Ovary (tissue), 3 donors: ENCODE measurements around the gene FLNC.

Experiments used
- EP300 ChIP-seq: sonication (generic); formaldehyde crosslinking; IDR thresholded peaks from one replicate; pipeline ENCODE4 v1.6.1; 2017; ENCODE audit warnings: antibody characterized with exemption
- POLR2A ChIP-seq: fragments of 450-650 bp; IDR thresholded peaks from one replicate; pipeline ENCODE4 v1.6.1; 2017; ENCODE audit warnings: antibody characterized with exemption, mild to moderate bottlenecking, moderate library complexity
- TF ChIP-seq, protein P1 (sequence below), 3 donors: fragments of 450-650 bp in 2 of 3; fragments of 200-600 bp in 1 of 3; IDR thresholded peaks; one replicate each; pipeline versions ENCODE4 v1.5.1 to v1.8.0; 2016 to 2022; ENCODE audit warnings: antibody characterized with exemption in 3 of 3, mild to moderate bottlenecking in 1 of 3
- donor health status: DM: no; HTN: no; CAD: no.

DNA sequence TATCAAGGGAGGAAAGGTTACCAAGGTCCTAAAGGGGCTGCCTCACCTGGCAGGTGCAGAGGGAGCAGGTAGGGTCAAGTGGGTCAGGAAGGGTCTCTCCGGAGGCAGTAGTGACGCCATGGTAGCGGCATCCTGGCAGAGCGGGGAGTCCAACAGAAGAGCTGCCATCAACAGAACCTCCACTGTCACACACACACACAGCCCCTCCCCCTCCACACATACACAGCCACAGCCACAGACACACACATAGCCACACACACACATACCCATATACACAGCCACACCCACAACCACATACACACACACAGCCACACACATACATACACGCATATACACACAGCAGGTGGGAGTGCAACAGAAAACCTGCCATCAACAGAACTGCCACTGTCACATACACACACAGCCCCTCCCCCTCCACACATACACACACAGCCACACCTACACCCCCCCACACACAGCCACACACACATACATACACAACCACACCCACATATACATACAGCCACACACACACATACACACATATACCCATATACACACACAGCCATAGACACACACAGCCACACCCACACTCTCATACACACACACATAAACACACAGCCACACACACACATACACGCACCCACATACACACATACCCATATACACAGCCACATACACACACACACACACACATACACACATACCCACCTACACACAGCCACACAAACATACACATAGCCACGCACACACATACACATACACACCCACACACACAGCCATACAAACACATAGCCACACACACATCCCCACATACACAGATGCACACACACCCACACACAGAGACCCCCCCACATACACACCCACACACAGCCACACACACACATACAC lies 57.2 kb downstream of the FLNC start:
- TF ChIP-seq EP300 (no peak), POLR2A (no peak)
- TF ChIP-seq, protein P1, sequence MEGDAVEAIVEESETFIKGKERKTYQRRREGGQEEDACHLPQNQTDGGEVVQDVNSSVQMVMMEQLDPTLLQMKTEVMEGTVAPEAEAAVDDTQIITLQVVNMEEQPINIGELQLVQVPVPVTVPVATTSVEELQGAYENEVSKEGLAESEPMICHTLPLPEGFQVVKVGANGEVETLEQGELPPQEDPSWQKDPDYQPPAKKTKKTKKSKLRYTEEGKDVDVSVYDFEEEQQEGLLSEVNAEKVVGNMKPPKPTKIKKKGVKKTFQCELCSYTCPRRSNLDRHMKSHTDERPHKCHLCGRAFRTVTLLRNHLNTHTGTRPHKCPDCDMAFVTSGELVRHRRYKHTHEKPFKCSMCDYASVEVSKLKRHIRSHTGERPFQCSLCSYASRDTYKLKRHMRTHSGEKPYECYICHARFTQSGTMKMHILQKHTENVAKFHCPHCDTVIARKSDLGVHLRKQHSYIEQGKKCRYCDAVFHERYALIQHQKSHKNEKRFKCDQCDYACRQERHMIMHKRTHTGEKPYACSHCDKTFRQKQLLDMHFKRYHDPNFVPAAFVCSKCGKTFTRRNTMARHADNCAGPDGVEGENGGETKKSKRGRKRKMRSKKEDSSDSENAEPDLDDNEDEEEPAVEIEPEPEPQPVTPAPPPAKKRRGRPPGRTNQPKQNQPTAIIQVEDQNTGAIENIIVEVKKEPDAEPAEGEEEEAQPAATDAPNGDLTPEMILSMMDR (IDR thresholded peaks at IDR 0.05): no peak
